ENCODE measurements around the gene CEMIP.

DNA sequence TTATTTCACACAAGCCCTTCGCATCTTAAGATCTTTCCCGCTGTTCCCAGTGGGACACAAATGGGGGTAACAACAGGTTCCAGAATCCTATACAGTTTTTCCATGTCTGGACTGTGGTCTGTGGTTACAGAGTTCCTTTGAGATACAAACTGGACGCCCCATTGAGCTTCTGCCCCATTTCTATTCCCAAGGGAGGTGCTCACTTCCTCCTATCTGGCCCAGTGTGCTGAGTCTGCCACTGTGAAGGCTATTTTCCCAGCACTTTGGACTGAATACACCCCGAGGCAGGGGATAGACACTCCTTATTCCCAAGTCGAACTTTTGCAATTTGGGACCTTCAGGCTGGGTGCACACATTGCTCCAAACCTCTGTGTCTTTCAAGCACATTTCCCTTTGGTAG, 166.4 kb downstream of the CEMIP start:
- TF ChIP-seq, protein P1, sequence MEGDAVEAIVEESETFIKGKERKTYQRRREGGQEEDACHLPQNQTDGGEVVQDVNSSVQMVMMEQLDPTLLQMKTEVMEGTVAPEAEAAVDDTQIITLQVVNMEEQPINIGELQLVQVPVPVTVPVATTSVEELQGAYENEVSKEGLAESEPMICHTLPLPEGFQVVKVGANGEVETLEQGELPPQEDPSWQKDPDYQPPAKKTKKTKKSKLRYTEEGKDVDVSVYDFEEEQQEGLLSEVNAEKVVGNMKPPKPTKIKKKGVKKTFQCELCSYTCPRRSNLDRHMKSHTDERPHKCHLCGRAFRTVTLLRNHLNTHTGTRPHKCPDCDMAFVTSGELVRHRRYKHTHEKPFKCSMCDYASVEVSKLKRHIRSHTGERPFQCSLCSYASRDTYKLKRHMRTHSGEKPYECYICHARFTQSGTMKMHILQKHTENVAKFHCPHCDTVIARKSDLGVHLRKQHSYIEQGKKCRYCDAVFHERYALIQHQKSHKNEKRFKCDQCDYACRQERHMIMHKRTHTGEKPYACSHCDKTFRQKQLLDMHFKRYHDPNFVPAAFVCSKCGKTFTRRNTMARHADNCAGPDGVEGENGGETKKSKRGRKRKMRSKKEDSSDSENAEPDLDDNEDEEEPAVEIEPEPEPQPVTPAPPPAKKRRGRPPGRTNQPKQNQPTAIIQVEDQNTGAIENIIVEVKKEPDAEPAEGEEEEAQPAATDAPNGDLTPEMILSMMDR (IDR thresholded peaks at IDR 0.05): no peak
- TF ChIP-seq POLR2A (IDR thresholded peaks at IDR 0.05): no peak
